Activated CD8-positive, alpha-beta memory T cell treated with anti-CD3 and anti-CD28 coated beads, Interleukin-2, amount 50 U/mL, for 1 hour (primary cell): ENCODE measurements around the gene NUSAP1.
"Not testable (repeated sequence)": the region's sequence is repeated elsewhere in the genome, so short reads cannot be mapped to it uniquely, and the experiment has no call there.

Source experiments
- DNase-seq: peaks from one replicate; pipeline ENCODE4 v3.0.0-alpha.2; 2020; ENCODE audit errors: extremely low read depth

The NUSAP1 gene

DNA sequence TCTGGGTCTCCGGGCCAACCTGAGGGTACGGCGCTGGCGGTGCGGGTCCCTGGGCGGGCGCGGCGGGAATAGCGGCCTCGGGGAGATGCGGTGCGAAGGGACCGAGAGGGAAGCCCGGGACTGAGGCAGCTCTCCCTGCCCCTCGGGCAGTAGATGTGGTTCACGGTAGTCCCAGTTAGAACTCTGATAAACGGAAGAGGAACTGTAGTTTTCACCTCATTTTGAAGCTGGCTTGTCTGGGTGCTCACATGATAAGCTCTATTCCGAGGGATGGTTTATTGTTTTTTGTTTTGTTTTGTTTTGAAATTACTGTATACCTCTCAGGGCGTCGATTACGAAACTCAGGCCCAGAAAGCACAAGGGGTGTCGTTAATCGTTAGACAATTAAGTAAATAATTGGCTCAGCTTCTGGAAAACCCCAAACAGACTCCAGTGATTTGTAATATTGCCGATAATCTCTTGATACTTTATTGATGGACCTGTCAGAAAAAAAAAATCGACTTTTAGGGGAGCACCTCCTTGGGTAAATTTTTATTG, 413 bp downstream of the NUSAP1 start:
- no peak for DNase-seq

DNA sequence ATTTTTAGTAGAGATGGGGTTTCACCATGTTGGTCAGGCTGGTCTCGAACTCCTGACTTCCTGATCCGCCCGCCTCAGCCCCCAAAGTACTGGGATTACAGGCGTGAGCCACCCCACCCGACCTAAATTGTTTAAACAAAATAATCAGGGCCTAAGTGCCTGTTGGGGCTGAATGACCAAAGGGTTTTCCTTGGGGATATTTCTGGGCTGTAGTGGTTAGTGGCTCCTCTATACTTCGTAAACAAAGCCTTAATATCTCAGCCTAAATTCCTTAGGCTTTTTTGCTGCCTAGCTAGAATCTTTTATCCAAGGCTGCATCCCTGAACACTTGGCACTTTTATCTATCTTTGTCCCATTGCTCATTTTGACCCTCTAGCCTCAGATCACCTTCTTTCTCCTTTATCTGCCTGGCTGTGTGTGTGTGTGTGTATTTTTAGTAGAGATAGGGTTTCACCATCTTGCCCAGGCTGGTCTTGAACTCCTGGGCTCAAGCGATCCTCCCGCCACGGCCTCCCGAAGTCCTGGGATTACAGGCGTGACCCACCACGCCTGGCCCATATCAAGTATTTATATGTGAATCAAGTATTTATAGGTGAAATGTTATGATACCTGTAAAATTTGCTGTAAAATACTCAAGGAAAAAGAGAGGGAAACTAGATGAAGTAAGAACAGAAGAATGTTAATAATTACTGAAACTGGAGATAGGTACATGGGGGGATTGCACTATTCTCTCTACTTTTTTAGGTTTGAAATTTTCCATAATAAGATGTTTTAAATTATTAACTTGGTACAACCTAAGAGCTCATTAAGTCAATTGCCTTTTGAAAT, 1.8 kb downstream of the NUSAP1 start:
- no peak for DNase-seq

- no peak for DNase-seq
Observed at GRCh38 chr15:41336549-41336948, 3.9 kb downstream of the NUSAP1 start.

- no peak for DNase-seq
Observed at GRCh38 chr15:41337047-41337446, 4.4 kb downstream of the NUSAP1 start.

- DNase-seq: no peak
Observed at GRCh38 chr15:41337631-41338522, 5.2 kb downstream of the NUSAP1 start.

- DNase-seq: no peak
Observed at GRCh38 chr15:41340189-41340695, 7.6 kb downstream of the NUSAP1 start.

- DNase-seq: no peak
Observed at GRCh38 chr15:41341519-41341918, 8.8 kb downstream of the NUSAP1 start.

DNA sequence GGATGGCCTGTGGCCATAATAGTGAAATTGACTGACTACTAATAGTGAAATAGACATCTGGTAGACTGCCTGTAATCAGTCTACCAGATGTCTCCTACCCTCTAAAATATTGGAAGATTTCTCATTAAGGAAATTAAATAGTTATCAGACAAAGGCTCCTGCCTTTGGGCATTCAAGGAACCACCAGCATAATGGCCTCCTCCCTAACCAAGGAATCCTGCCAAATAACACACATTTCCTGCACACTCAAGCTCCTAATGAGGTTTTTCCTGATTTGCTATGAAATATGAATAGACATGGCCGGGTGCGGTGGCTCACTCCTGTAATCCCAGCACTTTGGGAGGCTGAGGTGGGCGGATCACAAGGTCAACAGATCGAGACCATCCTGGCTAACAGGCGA, 14.6 kb downstream of the NUSAP1 start:
- no peak for DNase-seq

GRCh38 chr15:41350057-41350717, 17.5 kb downstream of the NUSAP1 start:
- no peak for DNase-seq

DNA sequence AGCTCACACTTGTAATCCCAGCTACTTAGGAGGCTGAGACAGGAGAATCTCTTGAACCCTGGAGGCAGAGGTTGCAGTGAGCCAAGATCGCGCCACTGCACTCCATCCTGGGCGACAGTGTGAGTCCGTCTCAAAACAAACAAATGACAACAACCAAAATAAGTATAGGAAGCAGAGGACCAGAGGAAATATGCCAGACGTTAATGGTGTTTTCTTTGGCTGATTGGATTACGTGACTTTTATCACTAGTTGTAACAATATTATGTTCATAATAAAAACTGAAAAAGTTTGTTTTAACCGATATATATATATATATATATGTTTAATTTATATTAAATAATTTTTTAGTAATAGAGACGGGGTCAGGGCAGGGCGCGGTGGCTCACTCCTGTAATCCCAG, 21.7 kb downstream of the NUSAP1 start:
- no peak for DNase-seq

DNA sequence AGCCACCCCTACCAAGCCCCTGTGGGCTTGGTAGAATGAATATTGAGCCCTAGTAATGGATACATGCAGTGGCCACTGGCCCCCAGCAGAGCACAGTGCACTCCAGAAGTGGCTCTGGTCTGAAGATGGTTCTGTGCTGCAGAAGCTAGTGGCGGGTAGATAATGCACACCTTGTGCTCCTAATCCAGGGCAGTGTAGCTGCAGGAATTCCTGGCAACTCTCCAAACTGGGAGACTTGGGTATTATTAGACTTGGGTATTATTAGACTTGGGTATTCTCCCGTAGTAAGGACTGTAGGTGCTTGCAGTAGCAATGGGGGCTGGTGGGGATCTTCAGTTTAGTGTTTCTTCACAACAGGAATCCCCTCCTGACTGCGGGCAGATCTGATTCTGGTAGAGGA, 34.7 kb downstream of the NUSAP1 start:
- no peak for DNase-seq

GRCh38 chr15:41377978-41378377, 45.3 kb downstream of the NUSAP1 start:
- DNase-seq: no peak

- DNase-seq: not testable (repeated sequence)
Observed at GRCh38 chr15:41383974-41384749, 51.5 kb downstream of the NUSAP1 start.

DNA sequence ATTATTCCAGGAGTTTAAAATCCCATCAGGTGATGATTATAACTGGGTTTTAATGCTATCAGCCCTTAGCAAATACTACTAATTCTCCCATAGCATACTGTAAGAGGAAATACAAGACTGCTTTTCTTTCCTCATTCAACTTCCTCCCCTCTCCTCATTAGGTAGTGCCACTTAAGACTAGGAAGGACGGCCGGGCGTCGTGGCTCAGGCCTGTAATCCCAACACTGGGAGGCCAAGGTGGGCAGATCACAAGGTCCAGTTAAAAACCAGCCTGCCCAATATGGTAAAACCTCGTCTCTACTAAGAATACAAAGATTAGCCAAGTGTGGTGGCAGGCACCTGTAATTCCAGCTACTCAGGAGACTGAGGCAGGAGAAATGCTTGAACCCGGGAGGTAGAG, 55.0 kb downstream of the NUSAP1 start:
- no peak for DNase-seq

GRCh38 chr15:41392659-41393058, 60.0 kb downstream of the NUSAP1 start:
- no peak for DNase-seq

- no peak for DNase-seq
Observed at GRCh38 chr15:41394924-41395323, 62.2 kb downstream of the NUSAP1 start.

DNA sequence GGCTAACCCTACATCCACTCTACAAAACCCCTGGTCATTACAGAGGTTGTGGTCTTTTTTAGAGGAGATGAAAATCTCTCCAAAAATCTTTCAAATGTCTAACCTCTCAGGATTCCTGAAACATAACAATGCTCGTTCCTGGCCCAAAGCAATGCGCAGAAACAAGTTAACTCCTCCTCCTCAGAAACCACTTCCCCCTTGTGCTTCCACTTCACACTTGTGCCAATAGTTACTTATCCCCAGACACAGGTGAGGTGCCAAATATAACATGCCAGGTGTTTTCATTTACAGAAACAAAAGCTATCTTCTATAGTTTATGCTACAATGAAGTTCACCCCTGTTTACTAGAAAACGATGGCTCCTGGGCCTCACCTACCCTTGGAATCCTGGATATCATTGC, 63.4 kb downstream of the NUSAP1 start:
- DNase-seq: no peak

DNA sequence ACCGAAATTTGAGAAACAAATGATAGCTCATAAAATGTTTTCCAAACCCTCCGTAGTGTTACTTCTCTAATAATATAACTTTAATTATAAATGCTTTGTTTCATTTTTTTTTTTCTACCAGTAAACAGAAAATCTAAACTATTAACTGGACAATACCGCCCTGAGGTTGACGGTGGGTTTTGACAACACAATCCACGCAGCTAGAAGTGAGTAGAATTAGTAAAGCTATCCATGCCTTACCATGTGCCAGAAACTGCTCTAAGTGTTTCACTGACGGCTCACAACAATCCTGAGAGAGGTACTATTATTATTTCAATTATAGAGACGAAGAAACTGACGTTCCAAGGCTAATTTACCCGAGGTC, 69.2 kb downstream of the NUSAP1 start:
- no peak for DNase-seq

- no peak for DNase-seq
Observed at GRCh38 chr15:41407341-41407740, 74.7 kb downstream of the NUSAP1 start.

DNA sequence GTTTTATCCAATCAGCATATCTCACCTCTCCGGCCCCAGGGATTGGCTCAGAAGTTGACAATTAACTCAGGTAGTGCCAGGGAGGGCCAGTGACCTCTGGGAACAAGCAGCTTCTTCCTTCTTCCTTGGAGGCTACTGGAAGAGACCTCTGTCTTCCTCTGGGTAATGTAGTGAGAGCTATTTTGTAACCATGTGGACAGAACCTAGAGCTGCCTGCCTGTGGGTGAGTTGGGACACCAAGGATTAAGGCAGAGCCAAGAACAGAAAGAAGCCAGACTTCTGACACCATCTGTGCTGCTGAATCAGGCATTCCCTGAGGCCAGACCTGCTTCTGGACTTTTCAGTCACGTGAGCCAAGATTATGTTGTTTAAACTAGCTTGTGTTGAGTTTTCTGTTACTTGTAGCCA, 75.6 kb downstream of the NUSAP1 start:
- DNase-seq: no peak

DNA sequence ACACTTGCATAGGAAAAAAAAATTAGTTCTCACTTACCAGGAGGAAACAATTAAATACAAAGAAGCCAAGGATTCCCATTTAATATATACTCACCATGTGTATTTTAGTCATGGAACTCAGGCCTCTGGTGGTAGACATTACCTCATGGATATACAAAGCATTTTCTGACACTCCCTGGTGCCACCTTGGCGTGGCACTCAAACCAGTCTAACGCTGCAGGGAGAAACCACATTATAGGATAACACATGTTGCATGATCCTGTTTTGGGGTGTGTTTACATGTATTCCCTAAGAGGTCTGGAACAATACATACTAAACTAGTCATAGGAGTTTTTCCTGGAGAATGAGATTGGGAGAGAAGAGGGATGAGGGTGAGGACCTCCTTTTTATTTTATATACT, 78.3 kb downstream of the NUSAP1 start:
- DNase-seq: no peak
